ENCODE results near the gene C3orf20.

DNA sequence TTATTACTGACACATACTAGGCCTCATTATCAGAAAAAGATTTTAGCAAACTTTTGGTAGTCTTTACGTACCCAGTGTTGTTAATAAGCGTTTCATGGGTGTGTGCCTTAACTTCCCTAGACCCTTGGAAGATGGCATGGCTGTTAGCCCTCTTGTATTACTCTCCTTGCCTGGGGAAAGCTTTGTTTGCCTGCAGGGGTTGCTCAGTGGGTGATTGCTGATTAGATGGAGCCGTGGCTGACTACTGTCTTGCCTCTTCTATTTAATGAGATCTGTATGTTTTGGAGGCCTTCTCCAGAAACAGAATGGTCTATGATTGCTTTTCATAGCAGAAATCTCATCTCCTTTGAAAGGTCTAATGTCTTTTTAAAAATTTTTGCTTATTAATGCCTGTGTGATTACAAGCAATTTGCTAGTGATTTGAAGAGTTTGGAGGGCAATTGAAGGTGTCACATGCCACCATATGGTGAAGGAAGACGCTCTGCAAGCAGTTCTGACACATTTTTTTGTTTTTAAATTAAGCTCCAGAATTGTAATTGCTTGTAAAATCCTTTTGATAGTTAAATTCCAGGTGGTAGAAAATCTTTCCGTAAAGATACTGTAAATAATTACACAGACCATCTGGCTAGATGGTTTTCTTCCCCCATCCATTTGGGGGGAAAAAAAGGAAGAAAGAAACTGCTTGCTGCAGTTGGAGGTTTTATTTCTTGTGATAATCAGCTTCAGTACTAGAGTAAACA, 11.4 kb upstream of the C3orf20 start:
- TF ChIP-seq TOX (CRISPR knock-in tag; IDR thresholded peaks at IDR 0.05; ENCODE audit: borderline replicate concordance) (no peak), ZFP30 (CRISPR knock-in tag; IDR thresholded peaks at IDR 0.05) (no peak), CSDC2 (CRISPR knock-in tag; IDR thresholded peaks at IDR 0.05) (no peak), ARNTL (CRISPR knock-in tag; IDR thresholded peaks at IDR 0.05; ENCODE audit: borderline replicate concordance, low read depth) (no peak)
- TF ChIP-seq, protein P1, sequence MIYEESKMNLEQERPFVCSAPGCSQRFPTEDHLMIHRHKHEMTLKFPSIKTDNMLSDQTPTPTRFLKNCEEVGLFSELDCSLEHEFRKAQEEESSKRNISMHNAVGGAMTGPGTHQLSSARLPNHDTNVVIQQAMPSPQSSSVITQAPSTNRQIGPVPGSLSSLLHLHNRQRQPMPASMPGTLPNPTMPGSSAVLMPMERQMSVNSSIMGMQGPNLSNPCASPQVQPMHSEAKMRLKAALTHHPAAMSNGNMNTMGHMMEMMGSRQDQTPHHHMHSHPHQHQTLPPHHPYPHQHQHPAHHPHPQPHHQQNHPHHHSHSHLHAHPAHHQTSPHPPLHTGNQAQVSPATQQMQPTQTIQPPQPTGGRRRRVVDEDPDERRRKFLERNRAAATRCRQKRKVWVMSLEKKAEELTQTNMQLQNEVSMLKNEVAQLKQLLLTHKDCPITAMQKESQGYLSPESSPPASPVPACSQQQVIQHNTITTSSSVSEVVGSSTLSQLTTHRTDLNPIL (CRISPR knock-in tag; IDR thresholded peaks at IDR 0.05; ENCODE audit: low read depth): no peak
